ENCODE results near the gene MEIKIN. TPM values are rescaled to one million over a fixed set of nuclear protein-coding genes. Genes with fewer than 3 reads are reported as not detected.

Gene MEIKIN
- total and polyA plus RNA-seq, 2 donors (not counting 1 experiment from before 2014, with no cell fraction given), result not detected

DNA sequence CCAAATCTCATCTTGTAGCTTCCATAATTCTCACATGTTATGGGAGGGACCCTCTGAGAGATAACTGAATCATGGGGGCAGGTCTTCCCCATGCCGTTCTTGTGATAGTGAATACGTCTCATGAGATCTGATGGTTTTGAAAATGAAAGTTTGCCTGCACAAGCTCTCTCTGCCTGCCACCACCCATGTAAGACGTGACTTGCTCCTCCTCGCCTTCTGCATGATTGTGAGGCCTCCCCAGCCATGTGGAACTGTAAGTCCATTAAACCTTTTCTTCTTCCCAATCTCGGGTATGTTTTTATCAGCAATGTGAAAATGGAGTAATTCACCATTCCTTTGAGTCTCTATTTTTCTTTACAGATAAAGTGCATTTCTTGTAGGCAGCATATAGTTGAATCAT, 81.8 kb downstream of the MEIKIN start:
- no peaks in the 10 kb centered on the region for H3K27me3 ChIP-seq (ENCODE audit: control insufficient read depth, insufficient read depth, low read length)
- no peak for DNase-seq (ENCODE audit: low read depth in 2 of 2)
- TF ChIP-seq, protein P1, sequence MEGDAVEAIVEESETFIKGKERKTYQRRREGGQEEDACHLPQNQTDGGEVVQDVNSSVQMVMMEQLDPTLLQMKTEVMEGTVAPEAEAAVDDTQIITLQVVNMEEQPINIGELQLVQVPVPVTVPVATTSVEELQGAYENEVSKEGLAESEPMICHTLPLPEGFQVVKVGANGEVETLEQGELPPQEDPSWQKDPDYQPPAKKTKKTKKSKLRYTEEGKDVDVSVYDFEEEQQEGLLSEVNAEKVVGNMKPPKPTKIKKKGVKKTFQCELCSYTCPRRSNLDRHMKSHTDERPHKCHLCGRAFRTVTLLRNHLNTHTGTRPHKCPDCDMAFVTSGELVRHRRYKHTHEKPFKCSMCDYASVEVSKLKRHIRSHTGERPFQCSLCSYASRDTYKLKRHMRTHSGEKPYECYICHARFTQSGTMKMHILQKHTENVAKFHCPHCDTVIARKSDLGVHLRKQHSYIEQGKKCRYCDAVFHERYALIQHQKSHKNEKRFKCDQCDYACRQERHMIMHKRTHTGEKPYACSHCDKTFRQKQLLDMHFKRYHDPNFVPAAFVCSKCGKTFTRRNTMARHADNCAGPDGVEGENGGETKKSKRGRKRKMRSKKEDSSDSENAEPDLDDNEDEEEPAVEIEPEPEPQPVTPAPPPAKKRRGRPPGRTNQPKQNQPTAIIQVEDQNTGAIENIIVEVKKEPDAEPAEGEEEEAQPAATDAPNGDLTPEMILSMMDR (conservative IDR thresholded peaks at IDR 0.05 in 1 of 2, IDR thresholded peaks at IDR 0.05 in 1 of 2; ENCODE audit: low read depth in 1 of 2, low read length in 2 of 2), result no peak
- H3K36me3 ChIP-seq (ENCODE audit: control insufficient read depth, insufficient read depth, low read length), result no peaks in the 10 kb centered on the region
- H3K9ac ChIP-seq (ENCODE audit: insufficient read depth, low read length), result no peak overlapping the region
- H2AFZ ChIP-seq (ENCODE audit: low read length), result no peak overlapping the region
- no peak overlapping the region for H3K4me3 ChIP-seq (replicated peaks in 1 of 4; ENCODE audit: control extremely low read depth in 1 of 4, insufficient read depth in 1 of 4, low read depth in 3 of 4, low read length in 4 of 4)
- H4K20me1 ChIP-seq (ENCODE audit: control insufficient read depth, extremely low read depth, insufficient read depth, low read length), result no peaks in the 10 kb centered on the region
- no peak overlapping the region for H3K27ac ChIP-seq (ENCODE audit: insufficient read depth, low read length)
- no peaks in the 10 kb centered on the region for H3K79me2 ChIP-seq (ENCODE audit: control insufficient read depth, insufficient read depth, low read length)
- H3K4me1 ChIP-seq (ENCODE audit: control insufficient read depth, extremely low read depth, insufficient read depth, low read length), result no peaks in the 10 kb centered on the region
- H3K4me2 ChIP-seq (ENCODE audit: extremely low read depth, insufficient read depth, low read length), result no peak overlapping the region
- no peaks in the 10 kb centered on the region for H3K9me3 ChIP-seq (ENCODE audit: control insufficient read depth, insufficient read depth, low read depth, low read length)

DNA sequence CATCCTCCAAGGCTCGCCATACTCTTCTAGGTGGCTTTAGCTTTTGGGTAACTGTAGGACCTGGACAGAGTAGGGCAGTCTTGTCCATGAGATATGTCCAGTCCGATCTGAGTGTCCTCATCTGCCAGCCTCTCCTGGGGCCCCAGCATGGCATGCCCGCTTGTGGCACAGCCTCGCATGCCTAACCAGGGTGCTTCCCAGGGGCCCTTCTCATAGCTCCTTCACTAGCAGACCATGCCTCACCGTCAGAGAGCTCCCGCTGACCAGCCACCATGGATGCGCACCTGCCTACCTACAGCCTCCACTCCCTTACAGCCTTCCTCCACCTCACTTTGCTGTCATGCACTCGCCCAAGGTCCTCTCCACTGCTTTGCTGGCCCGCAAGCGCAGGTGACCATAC, 88.1 kb downstream of the MEIKIN start:
- DNase-seq (ENCODE audit: low read depth in 2 of 2), result no peak

DNA sequence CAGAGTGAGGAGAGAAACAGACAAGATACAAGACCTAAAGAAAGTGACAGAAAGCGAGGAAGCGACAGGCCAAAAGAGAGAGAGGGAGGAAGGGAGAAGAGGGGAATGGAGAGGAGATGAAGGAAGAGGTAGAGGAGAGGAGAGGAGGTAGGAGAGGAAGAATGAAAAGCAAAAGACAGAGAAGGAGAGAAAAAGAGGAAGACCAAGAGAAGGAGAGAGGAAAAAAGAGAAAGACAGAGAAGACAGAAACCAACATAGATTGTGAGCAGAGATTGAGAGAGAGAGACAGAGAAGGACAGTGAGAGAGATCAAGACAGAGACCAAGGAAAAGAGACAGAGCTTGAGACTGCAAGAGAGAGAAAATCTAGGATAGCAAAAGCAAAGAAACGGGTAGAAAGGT, 90.0 kb downstream of the MEIKIN start:
- no peaks in the 10 kb centered on the region for H3K9me3 ChIP-seq (ENCODE audit: control insufficient read depth, insufficient read depth, low read depth, low read length)
- DNase-seq (ENCODE audit: low read depth in 2 of 2), result no peak
- TF ChIP-seq, protein P1 (conservative IDR thresholded peaks at IDR 0.05 in 1 of 2, IDR thresholded peaks at IDR 0.05 in 1 of 2; ENCODE audit: low read depth in 1 of 2, low read length in 2 of 2), result no peak
- no peak for TF ChIP-seq EZH2 (IDR thresholded peaks at IDR 0.05; ENCODE audit: low read length, missing control alignments)
- H3K4me1 ChIP-seq (ENCODE audit: control insufficient read depth, extremely low read depth, insufficient read depth, low read length), result no peaks in the 10 kb centered on the region
- H3K4me3 ChIP-seq (replicated peaks in 1 of 4; ENCODE audit: control extremely low read depth in 1 of 4, insufficient read depth in 1 of 4, low read depth in 3 of 4, low read length in 4 of 4), result no peak overlapping the region
- no peaks in the 10 kb centered on the region for H4K20me1 ChIP-seq (ENCODE audit: control insufficient read depth, extremely low read depth, insufficient read depth, low read length)
- peak overlapping the region; percentile 10 for H2AFZ ChIP-seq (ENCODE audit: low read length)
- no peak overlapping the region for H3K4me2 ChIP-seq (ENCODE audit: extremely low read depth, insufficient read depth, low read length)
- H3K36me3 ChIP-seq (ENCODE audit: control insufficient read depth, insufficient read depth, low read length), result no peaks in the 10 kb centered on the region
- H3K79me2 ChIP-seq (ENCODE audit: control insufficient read depth, insufficient read depth, low read length), result no peaks in the 10 kb centered on the region
- H3K27me3 ChIP-seq (ENCODE audit: control insufficient read depth, insufficient read depth, low read length), result no peaks in the 10 kb centered on the region
- no peak overlapping the region for H3K27ac ChIP-seq (ENCODE audit: insufficient read depth, low read length)
- no peak overlapping the region for H3K9ac ChIP-seq (ENCODE audit: insufficient read depth, low read length)

More for the DNA sequence above, 88.1 kb downstream of the MEIKIN start:
- Histone ChIP-seq H4K20me1 (ENCODE audit: control insufficient read depth, extremely low read depth, insufficient read depth, low read length) (no peaks in the 10 kb centered on the region), H3K36me3 (ENCODE audit: control insufficient read depth, insufficient read depth, low read length) (no peaks in the 10 kb centered on the region), H3K27me3 (ENCODE audit: control insufficient read depth, insufficient read depth, low read length) (no peaks in the 10 kb centered on the region), H3K27ac (ENCODE audit: insufficient read depth, low read length) (no peak overlapping the region), H3K4me2 (ENCODE audit: extremely low read depth, insufficient read depth, low read length) (no peak overlapping the region), H3K4me1 (ENCODE audit: control insufficient read depth, extremely low read depth, insufficient read depth, low read length) (no peaks in the 10 kb centered on the region), H3K79me2 (ENCODE audit: control insufficient read depth, insufficient read depth, low read length) (no peaks in the 10 kb centered on the region), H3K9ac (ENCODE audit: insufficient read depth, low read length) (no peak overlapping the region), H3K9me3 (ENCODE audit: control insufficient read depth, insufficient read depth, low read depth, low read length) (no peaks in the 10 kb centered on the region), H3K4me3 (replicated peaks in 1 of 4; ENCODE audit: control extremely low read depth in 1 of 4, insufficient read depth in 1 of 4, low read depth in 3 of 4, low read length in 4 of 4) (no peak overlapping the region), H2AFZ (ENCODE audit: low read length) (no peak overlapping the region)
- TF ChIP-seq, protein P1 (conservative IDR thresholded peaks at IDR 0.05 in 1 of 2, IDR thresholded peaks at IDR 0.05 in 1 of 2; ENCODE audit: low read depth in 1 of 2, low read length in 2 of 2), result no peak
- no peak for TF ChIP-seq EZH2 (IDR thresholded peaks at IDR 0.05; ENCODE audit: low read length, missing control alignments)

Measured in fibroblast of lung (primary cell).